22Rv1 (cell line): ENCODE data around the gene NDC80.

Source experiments
- H3K27ac ChIP-seq: fragments of 450-650 bp; 2 replicates; pipeline ENCODE4 v1.5.1; 2017
- ZFX ChIP-seq: fragments of 450-650 bp; IDR thresholded peaks from 2 replicates; pipeline ENCODE4 v1.6.1; 2017; ENCODE audit warnings: antibody characterized with exemption, borderline replicate concordance
- TF ChIP-seq, protein P1 (sequence below): fragments of 450-650 bp; IDR thresholded peaks from 2 replicates; pipeline ENCODE4 v1.5.1; 2017; ENCODE audit warnings: mild to moderate bottlenecking

NDC80 gene

DNA sequence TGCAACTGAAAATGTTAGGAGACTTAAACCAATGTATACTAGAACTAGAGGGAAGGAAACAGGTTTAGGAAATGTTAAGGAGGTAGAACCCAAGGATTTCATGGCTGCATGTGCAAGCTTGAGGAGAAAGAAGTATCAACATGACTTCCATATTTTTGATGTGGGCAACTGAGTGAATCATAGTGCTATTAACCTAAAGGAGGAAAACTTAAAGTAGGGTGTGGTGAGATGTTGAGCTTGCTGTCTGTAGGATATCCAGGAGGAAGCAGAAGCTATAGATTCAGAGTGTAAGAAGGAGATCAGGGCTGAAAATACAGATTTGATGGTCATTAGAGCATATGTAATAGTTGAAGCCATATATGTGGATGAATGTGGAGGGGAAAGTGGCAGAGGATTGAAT is 31.5 kb downstream of the NDC80 start:
- H3K27ac ChIP-seq = no peak overlapping the region
- no peak for TF ChIP-seq ZFX
- TF ChIP-seq, protein P1, sequence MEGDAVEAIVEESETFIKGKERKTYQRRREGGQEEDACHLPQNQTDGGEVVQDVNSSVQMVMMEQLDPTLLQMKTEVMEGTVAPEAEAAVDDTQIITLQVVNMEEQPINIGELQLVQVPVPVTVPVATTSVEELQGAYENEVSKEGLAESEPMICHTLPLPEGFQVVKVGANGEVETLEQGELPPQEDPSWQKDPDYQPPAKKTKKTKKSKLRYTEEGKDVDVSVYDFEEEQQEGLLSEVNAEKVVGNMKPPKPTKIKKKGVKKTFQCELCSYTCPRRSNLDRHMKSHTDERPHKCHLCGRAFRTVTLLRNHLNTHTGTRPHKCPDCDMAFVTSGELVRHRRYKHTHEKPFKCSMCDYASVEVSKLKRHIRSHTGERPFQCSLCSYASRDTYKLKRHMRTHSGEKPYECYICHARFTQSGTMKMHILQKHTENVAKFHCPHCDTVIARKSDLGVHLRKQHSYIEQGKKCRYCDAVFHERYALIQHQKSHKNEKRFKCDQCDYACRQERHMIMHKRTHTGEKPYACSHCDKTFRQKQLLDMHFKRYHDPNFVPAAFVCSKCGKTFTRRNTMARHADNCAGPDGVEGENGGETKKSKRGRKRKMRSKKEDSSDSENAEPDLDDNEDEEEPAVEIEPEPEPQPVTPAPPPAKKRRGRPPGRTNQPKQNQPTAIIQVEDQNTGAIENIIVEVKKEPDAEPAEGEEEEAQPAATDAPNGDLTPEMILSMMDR = no peak

DNA sequence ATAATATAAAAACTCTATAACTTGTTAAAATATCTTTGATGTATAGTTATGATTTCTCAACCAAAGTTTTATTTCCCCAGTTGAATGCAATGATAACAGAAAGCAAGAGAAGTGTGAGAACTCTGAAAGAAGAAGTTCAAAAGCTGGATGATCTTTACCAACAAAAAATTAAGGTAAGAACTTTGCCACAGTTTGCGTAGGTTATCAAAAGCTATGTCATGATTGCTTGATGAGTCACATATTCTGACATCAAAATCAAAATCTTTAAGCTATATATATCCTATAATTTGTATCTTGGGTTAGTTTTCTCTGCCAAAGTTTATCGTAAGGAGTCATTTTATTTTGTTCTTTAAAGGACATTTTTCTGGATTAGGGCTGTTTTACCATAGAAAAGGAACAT is 35.0 kb downstream of the NDC80 start:
- TF ChIP-seq, protein P1 = no peak
- TF ChIP-seq ZFX = no peak
- no peak overlapping the region for H3K27ac ChIP-seq

DNA sequence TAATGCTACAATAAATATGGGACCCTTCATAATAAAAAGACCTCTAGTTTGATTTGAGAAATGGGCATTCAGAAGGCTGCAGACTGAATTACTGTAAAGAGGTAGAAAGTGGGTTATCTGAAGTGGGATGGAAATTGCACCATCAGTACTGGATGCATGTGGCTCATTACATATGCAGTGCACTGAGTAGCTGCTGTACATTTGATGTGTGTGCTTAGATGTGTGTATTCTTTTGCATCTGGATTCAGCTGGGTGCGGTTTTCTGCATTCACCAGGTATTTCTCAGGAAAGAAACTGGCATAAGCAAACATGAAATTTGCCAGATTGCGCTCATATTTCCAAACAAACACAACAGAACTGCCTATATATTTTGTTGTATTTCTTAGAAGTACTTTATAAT is 38.2 kb downstream of the NDC80 start:
- no peak for TF ChIP-seq ZFX
- TF ChIP-seq, protein P1 = no peak
- H3K27ac ChIP-seq = no peak overlapping the region

DNA sequence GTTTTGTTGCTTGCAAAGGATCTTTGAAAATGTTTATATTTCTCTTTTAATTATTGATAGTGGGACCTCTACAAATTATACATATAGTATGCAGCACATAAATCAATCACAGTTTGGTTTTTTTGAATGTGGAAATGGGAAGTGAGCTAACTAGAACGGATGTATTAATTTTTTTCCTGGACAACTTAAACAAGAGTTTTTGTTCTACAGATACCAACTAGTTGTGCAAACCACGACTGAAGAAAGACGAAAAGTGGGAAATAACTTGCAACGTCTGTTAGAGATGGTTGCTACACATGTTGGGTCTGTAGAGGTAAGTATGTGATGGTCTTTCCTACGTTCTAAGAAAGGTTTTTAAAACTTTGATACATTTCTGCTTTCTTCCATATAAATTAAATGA is 39.2 kb downstream of the NDC80 start:
- H3K27ac ChIP-seq = no peak overlapping the region
- TF ChIP-seq ZFX = no peak
- TF ChIP-seq, protein P1 = no peak

DNA sequence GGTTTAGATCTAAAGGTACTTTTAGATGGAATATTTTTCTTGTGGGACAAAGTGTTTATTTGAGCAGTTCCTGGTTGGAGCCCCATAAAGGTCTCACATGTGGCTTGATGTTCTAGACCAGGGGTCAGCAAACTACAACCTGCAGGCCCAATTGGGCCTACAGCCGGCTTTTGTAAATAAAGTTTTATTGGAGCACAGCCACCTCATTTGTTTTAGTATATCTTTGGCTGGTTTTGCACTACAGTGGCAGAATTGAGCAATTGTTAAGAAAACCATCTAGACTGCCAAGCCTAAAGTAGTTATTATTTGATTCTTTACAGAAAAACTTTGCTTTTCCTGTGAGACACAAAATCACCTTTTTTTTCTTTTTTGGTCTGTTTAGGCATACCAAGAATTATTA is 41.6 kb downstream of the NDC80 start:
- TF ChIP-seq ZFX = no peak
- TF ChIP-seq, protein P1 = no peak

DNA sequence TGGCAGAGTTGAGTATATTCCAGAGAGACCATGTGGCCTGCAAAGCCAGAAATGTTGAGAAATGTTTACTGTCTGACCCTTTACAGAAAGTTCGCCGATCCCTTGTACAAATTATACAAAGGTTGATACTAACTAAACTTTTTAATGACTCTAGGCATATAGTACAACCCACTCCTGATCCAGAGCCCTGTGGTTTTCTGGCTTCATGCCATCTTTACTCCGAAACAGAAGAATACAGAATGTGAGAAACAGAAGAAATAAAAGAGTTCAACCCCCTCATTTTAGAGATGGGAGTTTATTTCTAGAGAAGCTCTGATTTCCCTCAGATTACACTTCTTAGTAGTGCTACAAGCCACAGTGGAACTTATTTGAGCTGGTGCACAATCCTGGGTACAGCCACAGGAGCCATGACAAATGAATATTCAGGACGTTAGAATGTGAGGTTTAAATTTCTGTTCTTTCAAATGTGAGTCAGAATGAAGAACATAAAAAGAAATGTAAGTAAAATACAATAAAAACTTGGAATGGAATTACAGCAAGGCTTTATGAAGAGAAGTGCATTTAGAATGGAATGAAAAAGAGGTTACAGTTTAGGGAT is 46.1 kb downstream of the NDC80 start:
- no peak overlapping the region for H3K27ac ChIP-seq
- no peak for TF ChIP-seq ZFX
- TF ChIP-seq, protein P1 = no peak

More for the DNA sequence above, 41.6 kb downstream of the NDC80 start:
- H3K27ac ChIP-seq = no peak overlapping the region

DNA sequence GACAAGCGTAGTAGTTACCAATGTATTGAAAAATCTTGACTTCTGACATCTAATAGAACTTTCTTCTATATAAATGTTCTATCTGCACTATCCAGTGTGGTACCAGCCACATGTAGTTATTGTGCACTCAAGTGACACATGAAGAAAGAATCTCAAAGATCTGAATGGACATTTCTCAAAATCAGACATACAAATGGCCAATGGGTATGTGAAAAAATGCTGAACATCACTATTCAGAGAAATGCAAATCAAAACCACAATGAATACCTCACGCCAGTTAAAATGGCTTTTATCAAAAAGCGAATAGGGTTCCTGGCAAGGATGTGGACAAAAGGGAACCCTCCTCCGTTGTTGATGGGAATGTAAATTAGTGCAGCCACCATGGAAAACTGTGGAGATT is 46.7 kb downstream of the NDC80 start:
- TF ChIP-seq, protein P1 = no peak
- H3K27ac ChIP-seq = no peak overlapping the region
